ENCODE results near the gene TARM1. TPM values are rescaled to one million over a fixed set of nuclear protein-coding genes. Genes with fewer than 3 reads are reported as not detected.
A peak's percentile ranks its signal among the peaks of the same experiment; 100 is the strongest.

TARM1 gene
- total RNA-seq, 1 donor from 2014 or later, result not detected

GRCh38 chr19:54114340-54115108 lies 33.4 kb upstream of the TARM1 start:
- Histone ChIP-seq H3K27me3 (no peaks in the 10 kb centered on the region), H3K4me3 (peak overlapping the region; percentile 95 to 96), H3K9me3 (no peaks in the 10 kb centered on the region), H3K4me1 (peaks cover 12 to 24% of the 10 kb centered on the region in 2 donors), H3K36me3 (peaks cover 21 to 23% of the 10 kb centered on the region in 2 donors), H3K27ac (peak overlapping the region; percentile 91 to 94)
- intact Hi-C loops (cut with DNase I), result loop anchor here (1.0 kb wide), 2 partner anchors 12 to 23 kb away; partner anchors contain the start of genes CNOT3 and NDUFA3
- DNase-seq (ENCODE audit: low spot score in 2 of 2), result peak in 1 of 2 donors; percentile 73
- no peak for TF ChIP-seq CTCF (IDR thresholded peaks at IDR 0.05)

DNA sequence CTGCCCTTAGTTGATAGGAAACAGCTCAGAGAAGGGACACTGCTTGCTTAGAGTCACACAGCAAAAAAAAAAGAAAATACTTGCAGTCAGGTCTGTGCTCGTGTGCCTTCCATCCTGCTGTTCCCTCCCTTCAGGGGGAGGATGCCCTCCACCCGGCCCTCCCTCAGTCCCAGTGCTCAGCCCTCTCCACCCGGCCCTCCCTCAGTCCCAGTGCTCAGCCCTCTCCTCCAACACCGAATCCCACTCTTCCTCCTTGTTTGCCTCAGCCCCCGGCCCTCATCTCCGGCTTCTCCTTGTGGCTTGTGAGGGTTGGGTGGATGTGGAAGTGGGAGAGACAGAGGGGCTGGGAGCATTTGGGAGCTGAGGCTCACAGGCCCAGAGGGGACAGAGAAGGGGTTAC lies 28.5 kb upstream of the TARM1 start:
- no peak for DNase-seq (ENCODE audit: low spot score in 2 of 2)
- no peaks in the 10 kb centered on the region for H3K27me3 ChIP-seq
- intact Hi-C loops (cut with DNase I), result loop anchor here (10.0 kb wide), 1 partner anchor 355 kb away; the partner anchor contains the start of gene LENG9
- H3K4me1 ChIP-seq, result peaks cover 5 to 10% of the 10 kb centered on the region in 2 donors
- no peaks in the 10 kb centered on the region for H3K9me3 ChIP-seq
- H3K4me3 ChIP-seq, result no peak overlapping the region
- no peak for TF ChIP-seq CTCF (IDR thresholded peaks at IDR 0.05)
- H3K27ac ChIP-seq, result no peak overlapping the region
- H3K36me3 ChIP-seq, result peaks cover 46 to 53% of the 10 kb centered on the region in 2 donors

DNA sequence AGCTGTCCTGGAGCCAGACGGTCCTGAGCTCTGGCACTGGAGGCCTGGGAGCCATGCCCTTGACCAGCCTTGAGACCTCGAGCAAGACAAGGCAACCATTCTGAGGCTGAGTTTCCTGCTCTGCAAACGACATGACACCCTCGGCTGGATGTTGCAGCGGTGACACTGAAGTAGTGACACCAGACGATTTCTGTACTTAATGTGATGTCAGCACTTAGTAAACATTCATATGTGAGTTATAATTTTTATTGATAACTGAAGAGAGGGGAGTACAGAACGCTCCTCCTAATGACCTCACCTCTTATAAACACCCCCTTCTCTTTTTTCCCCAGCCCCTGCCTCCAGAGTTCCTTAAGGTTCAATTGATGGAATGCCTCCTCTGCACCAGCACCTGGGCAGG lies 27.3 kb upstream of the TARM1 start:
- no peak overlapping the region for H3K4me3 ChIP-seq
- no peaks in the 10 kb centered on the region for H3K27me3 ChIP-seq
- TF ChIP-seq CTCF (IDR thresholded peaks at IDR 0.05), result no peak
- intact Hi-C loops (cut with DNase I), result loop anchor here (10.0 kb wide), 1 partner anchor 356 kb away; the partner anchor contains the start of gene LENG9
- peaks cover 0 to 3% of the 10 kb centered on the region in 2 donors for H3K4me1 ChIP-seq
- H3K36me3 ChIP-seq, result peaks cover 46 to 53% of the 10 kb centered on the region in 2 donors
- H3K9me3 ChIP-seq, result no peaks in the 10 kb centered on the region
- H3K27ac ChIP-seq, result no peak overlapping the region
- no peak for DNase-seq (ENCODE audit: low spot score in 2 of 2)

GRCh38 chr19:54107876-54108490 lies 26.8 kb upstream of the TARM1 start:
- Histone ChIP-seq H3K4me3 (no peak overlapping the region), H3K36me3 (peaks cover 46 to 53% of the 10 kb centered on the region in 2 donors), H3K4me1 (peaks cover 0 to 7% of the 10 kb centered on the region in 2 donors), H3K27me3 (no peaks in the 10 kb centered on the region), H3K9me3 (no peaks in the 10 kb centered on the region), H3K27ac (no peak overlapping the region)
- DNase-seq (ENCODE audit: low spot score in 2 of 2), result no peak
- intact Hi-C loops (cut with DNase I), result loop anchor here (10.0 kb wide), 1 partner anchor 357 kb away; the partner anchor contains the start of gene LENG9
- TF ChIP-seq CTCF (IDR thresholded peaks at IDR 0.05), result no peak

- DNase-seq (ENCODE audit: low spot score in 2 of 2), result no peak
- no peak for TF ChIP-seq CTCF (IDR thresholded peaks at IDR 0.05)
- Histone ChIP-seq H3K9me3 (no peaks in the 10 kb centered on the region), H3K27me3 (no peaks in the 10 kb centered on the region), H3K36me3 (peaks cover 46 to 53% of the 10 kb centered on the region in 2 donors), H3K4me1 (peaks cover 0 to 7% of the 10 kb centered on the region in 2 donors), H3K4me3 (no peak overlapping the region), H3K27ac (no peak overlapping the region)
- intact Hi-C loops (cut with DNase I), result loop anchor here (10.0 kb wide), 1 partner anchor 358 kb away; the partner anchor contains the start of gene LENG9
Measured at GRCh38 chr19:54106716-54107115, 25.6 kb upstream of the TARM1 start.

All from ascending aorta (tissue), 2 donors.